BE2C (cell line): ENCODE results near the gene NDST1.

Source experiments
- DNase-seq: peaks from one replicate; pipeline ENCODE4 v3.0.0-alpha.2; 2020
- H3K27me3 ChIP-seq: fragments of 250-450 bp; sonication (Bioruptor Pico); 2 replicates; pipeline ENCODE4 v1.5.1; 2020; ENCODE audit warnings: mild to moderate bottlenecking
- H3K36me3 ChIP-seq: fragments of 250-450 bp; sonication (Bioruptor Pico); 2 replicates; pipeline ENCODE4 v1.5.1; 2020; ENCODE audit warnings: mild to moderate bottlenecking
- H3K4me1 ChIP-seq: fragments of 250-450 bp; sonication (Bioruptor Pico); 2 replicates; pipeline ENCODE4 v1.5.1; 2020
- H3K4me3 ChIP-seq: 2 replicates; pipeline ENCODE4 v1.5.1; 2011; ENCODE audit warnings: low read depth, low read length
- H3K9me3 ChIP-seq: fragments of 250-450 bp; sonication (Bioruptor Pico); 2 replicates; pipeline ENCODE4 v1.5.1; 2020
- CTCF ChIP-seq: IDR thresholded peaks from 2 replicates; pipeline ENCODE4 v1.5.1; 2012; ENCODE audit warnings: mild to moderate bottlenecking, low read depth, low read length

NDST1 gene

GRCh38 chr5:150578781-150579461, 71.0 kb downstream of the NDST1 start:
- Histone ChIP-seq H3K9me3 (no peaks in the 10 kb centered on the region), H3K36me3 (no peaks in the 10 kb centered on the region), H3K4me1 (peaks cover 33% of the 10 kb centered on the region), H3K27me3 (no peaks in the 10 kb centered on the region), H3K4me3 (no peak overlapping the region)
- TF ChIP-seq CTCF: no peak
- no peak for DNase-seq

- DNase-seq: no peak
- no peak for TF ChIP-seq CTCF
- no peak overlapping the region for H3K4me3 ChIP-seq
- no peaks in the 10 kb centered on the region for H3K36me3 ChIP-seq
- H3K9me3 ChIP-seq: no peaks in the 10 kb centered on the region
- H3K4me1 ChIP-seq: peaks cover 25% of the 10 kb centered on the region
- H3K27me3 ChIP-seq: no peaks in the 10 kb centered on the region
These were observed 71.8 kb downstream of the NDST1 start for GRCh38 chr5:150579462-150580400.

- DNase-seq: no peak
- Histone ChIP-seq H3K4me3 (no peak overlapping the region), H3K27me3 (no peaks in the 10 kb centered on the region), H3K4me1 (peaks cover 13% of the 10 kb centered on the region), H3K36me3 (no peaks in the 10 kb centered on the region), H3K9me3 (no peaks in the 10 kb centered on the region)
- TF ChIP-seq CTCF: no peak
These were observed 73.0 kb downstream of the NDST1 start for GRCh38 chr5:150580917-150581316.

GRCh38 chr5:150582241-150583109, 74.5 kb downstream of the NDST1 start:
- no peaks in the 10 kb centered on the region for H3K9me3 ChIP-seq
- TF ChIP-seq CTCF: no peak
- no peaks in the 10 kb centered on the region for H3K27me3 ChIP-seq
- peaks cover 10% of the 10 kb centered on the region for H3K4me1 ChIP-seq
- H3K36me3 ChIP-seq: no peaks in the 10 kb centered on the region
- H3K4me3 ChIP-seq: no peak overlapping the region
- DNase-seq: peak; percentile 83

GRCh38 chr5:150583541-150584225, 75.8 kb downstream of the NDST1 start:
- no peak for TF ChIP-seq CTCF
- Histone ChIP-seq H3K4me1 (peaks cover 10% of the 10 kb centered on the region), H3K4me3 (no peak overlapping the region), H3K9me3 (no peaks in the 10 kb centered on the region), H3K27me3 (no peaks in the 10 kb centered on the region), H3K36me3 (no peaks in the 10 kb centered on the region)
- DNase-seq: no peak
